PC-9 (cell line): ENCODE data around the gene CAAP1. TPM values are rescaled to one million over a fixed set of nuclear protein-coding genes. Genes with fewer than 3 reads are reported as not detected.

Experiments used
- BruUV-seq: library from RNA; stranded (reverse); fragments of 400-500 nt; replicated peaks from 2 replicates; lab custom pipeline; 2021; lab: Mats Ljungman, UMichigan
- CTCF ChIA-PET: fragments of 300-600 bp; sonication (Branson Sonifier 250); formaldehyde crosslinking; loops from one replicate; lab custom pipeline; 2022; ENCODE audit warnings: antibody characterized with exemption; lab: Charles Lee
- POLR2A ChIA-PET: fragments of 300-600 bp; sonication (Branson Sonifier 250); formaldehyde crosslinking; loops from one replicate; lab custom pipeline; 2022; ENCODE audit warnings: antibody characterized with exemption; ENCODE audit not compliant: unreplicated experiment; lab: Charles Lee
- DNase-seq, 2 experiments: peaks; one replicate each; pipeline versions ENCODE4 v3.0.0 to v3.0.0-alpha.2; 2015 to 2022; ENCODE audit warnings: mixed read lengths in 1 of 2
- H2AFZ ChIP-seq: fragments of 200-600 bp; sonication (generic); 2 replicates; pipeline ENCODE4 v1.8.1; 2017; ENCODE audit warnings: antibody characterized with exemption
- H3F3A ChIP-seq: fragments of 200-600 bp; sonication (generic); 2 replicates; pipeline ENCODE4 v1.8.1; 2017; ENCODE audit warnings: antibody characterized with exemption, mild to moderate bottlenecking, low read depth; ENCODE audit not compliant: insufficient read depth
- H3K27ac ChIP-seq: fragments of 200-600 bp; sonication (generic); 2 replicates; pipeline ENCODE4 v1.6.1; 2016; ENCODE audit warnings: mixed run types
- H3K27me3 ChIP-seq: fragments of 200-600 bp; sonication (generic); 2 replicates; pipeline ENCODE4 v1.6.1; 2016; ENCODE audit warnings: low read depth, mixed run types; ENCODE audit not compliant: insufficient read depth
- H3K36me3 ChIP-seq: fragments of 200-600 bp; sonication (generic); 2 replicates; pipeline ENCODE4 v1.6.1; 2016; ENCODE audit warnings: low read depth, mixed run types
- H3K4me1 ChIP-seq: fragments of 200-600 bp; sonication (generic); replicated peaks from 2 replicates; pipeline ENCODE4 v1.6.1; 2016; ENCODE audit warnings: mixed run types; ENCODE audit not compliant: insufficient read depth
- H3K4me2 ChIP-seq: fragments of 200-600 bp; sonication (generic); 2 replicates; pipeline ENCODE4 v1.6.1; 2017; ENCODE audit warnings: mixed run types
- H3K4me3 ChIP-seq: fragments of 200-600 bp; sonication (generic); 2 replicates; pipeline ENCODE4 v1.6.1; 2016; ENCODE audit warnings: mixed run types
- H3K79me2 ChIP-seq: fragments of 200-600 bp; sonication (generic); 2 replicates; pipeline ENCODE4 v1.6.1; 2017; ENCODE audit warnings: low read depth, mixed run types
- H3K9me2 ChIP-seq: fragments of 200-600 bp; sonication (generic); 2 replicates; pipeline ENCODE4 v1.8.1; 2017; ENCODE audit warnings: mild to moderate bottlenecking; ENCODE audit not compliant: insufficient read depth
- H3K9me3 ChIP-seq: fragments of 200-600 bp; sonication (generic); 2 replicates; pipeline ENCODE4 v1.8.1; 2016; ENCODE audit warnings: low read depth; ENCODE audit not compliant: insufficient read depth
- H4K20me1 ChIP-seq: fragments of 200-600 bp; sonication (generic); 2 replicates; pipeline ENCODE4 v1.8.1; 2017; ENCODE audit not compliant: insufficient read depth
- CTCF ChIP-seq: fragments of 200-600 bp; sonication (generic); conservative IDR thresholded peaks from 2 replicates; pipeline ENCODE4 v1.6.1; 2017; ENCODE audit warnings: mixed run types, antibody characterized with exemption, mild to moderate bottlenecking, moderate library complexity
- EZH2 ChIP-seq: fragments of 200-600 bp; sonication (generic); IDR thresholded peaks from 2 replicates; pipeline ENCODE4 v1.8.0; 2017; ENCODE audit warnings: antibody characterized with exemption, low read depth
- intact Hi-C: fragments of 100-400 bp; cut with micrococcal nuclease; formaldehyde crosslinking; loops from one replicate; pipeline ENCODE4 v1.10.0; 2022; ENCODE audit not compliant: unreplicated experiment
- total RNA-seq: library from RNA; stranded (reverse); gene quantifications from 2 replicates; pipeline ENCODE4 v1.2.3, GENCODE V29; 2021

CAAP1 gene
- total RNA-seq, 1 experiment from 2014 or later, result 12.1 TPM

- ChIA-PET CTCF (no interaction called here), POLR2A (no interaction called here)
- intact Hi-C loops, result no loop called here
- Histone ChIP-seq H3K36me3 (no peaks in the 10 kb centered on the region), H3K79me2 (peaks cover 93% of the 10 kb centered on the region), H3K4me1 (peaks cover 2% of the 10 kb centered on the region), H2AFZ (no peak overlapping the region), H3K4me3 (no peak overlapping the region), H3K9me2 (no peaks in the 10 kb centered on the region), H3K4me2 (no peak overlapping the region), H3K27ac (no peak overlapping the region), H4K20me1 (no peaks in the 10 kb centered on the region; the same call in 1 of the 2 replicates), H3K9me3 (no peaks in the 10 kb centered on the region), H3K27me3 (no peaks in the 10 kb centered on the region), H3F3A (no peaks in the 10 kb centered on the region)
- no peak for TF ChIP-seq CTCF
- no peak for TF ChIP-seq EZH2
- no TSS peak for BruUV-seq
- no peak for DNase-seq
Observed at GRCh38 chr9:26939955-26940711, 47.5 kb upstream of the CAAP1 start.

GRCh38 chr9:26937816-26938371, 45.3 kb upstream of the CAAP1 start:
- CTCF ChIA-PET, result no interaction called here
- Histone ChIP-seq H3K9me3 (no peaks in the 10 kb centered on the region), H3F3A (no peaks in the 10 kb centered on the region), H4K20me1 (no peaks in the 10 kb centered on the region; the same call in 1 of the 2 replicates), H3K4me2 (no peak overlapping the region), H3K27me3 (no peaks in the 10 kb centered on the region), H2AFZ (no peak overlapping the region), H3K79me2 (peaks cover 75% of the 10 kb centered on the region), H3K4me1 (no peaks in the 10 kb centered on the region), H3K9me2 (no peaks in the 10 kb centered on the region), H3K27ac (no peak overlapping the region), H3K4me3 (no peak overlapping the region), H3K36me3 (no peaks in the 10 kb centered on the region)
- POLR2A ChIA-PET, result interaction anchor here (0.6 kb wide), 1 partner anchor 9 kb away, joined by 3 read pairs; no protein-coding TSS in a partner anchor
- DNase-seq, result no peak
- intact Hi-C loops, result no loop called here
- no TSS peak for BruUV-seq
- TF ChIP-seq EZH2 (no peak), CTCF (no peak)

- intact Hi-C loops, result no loop called here
- Histone ChIP-seq H2AFZ (no peak overlapping the region), H3K9me3 (no peaks in the 10 kb centered on the region), H3K27me3 (no peaks in the 10 kb centered on the region), H3K27ac (no peak overlapping the region), H3F3A (no peaks in the 10 kb centered on the region), H3K4me1 (no peaks in the 10 kb centered on the region), H3K4me2 (no peak overlapping the region), H3K9me2 (no peaks in the 10 kb centered on the region), H4K20me1 (no peaks in the 10 kb centered on the region; the same call in 1 of the 2 replicates), H3K4me3 (no peak overlapping the region), H3K79me2 (peaks cover 55% of the 10 kb centered on the region), H3K36me3 (no peaks in the 10 kb centered on the region)
- DNase-seq, result no peak
- BruUV-seq, result no TSS peak
- TF ChIP-seq CTCF (no peak), EZH2 (no peak)
- CTCF ChIA-PET, result no interaction called here
- POLR2A ChIA-PET, result no interaction called here
Observed at GRCh38 chr9:26935847-26936246, 43.2 kb upstream of the CAAP1 start.
